ENCODE results near the gene POLL.
"Not testable (repeated sequence)": the region's sequence is repeated elsewhere in the genome, so short reads cannot be mapped to it uniquely, and the experiment has no call there.

POLL gene
- 20.0 to 28.4 reads per million in 2 donors for total RNA-seq

DNA sequence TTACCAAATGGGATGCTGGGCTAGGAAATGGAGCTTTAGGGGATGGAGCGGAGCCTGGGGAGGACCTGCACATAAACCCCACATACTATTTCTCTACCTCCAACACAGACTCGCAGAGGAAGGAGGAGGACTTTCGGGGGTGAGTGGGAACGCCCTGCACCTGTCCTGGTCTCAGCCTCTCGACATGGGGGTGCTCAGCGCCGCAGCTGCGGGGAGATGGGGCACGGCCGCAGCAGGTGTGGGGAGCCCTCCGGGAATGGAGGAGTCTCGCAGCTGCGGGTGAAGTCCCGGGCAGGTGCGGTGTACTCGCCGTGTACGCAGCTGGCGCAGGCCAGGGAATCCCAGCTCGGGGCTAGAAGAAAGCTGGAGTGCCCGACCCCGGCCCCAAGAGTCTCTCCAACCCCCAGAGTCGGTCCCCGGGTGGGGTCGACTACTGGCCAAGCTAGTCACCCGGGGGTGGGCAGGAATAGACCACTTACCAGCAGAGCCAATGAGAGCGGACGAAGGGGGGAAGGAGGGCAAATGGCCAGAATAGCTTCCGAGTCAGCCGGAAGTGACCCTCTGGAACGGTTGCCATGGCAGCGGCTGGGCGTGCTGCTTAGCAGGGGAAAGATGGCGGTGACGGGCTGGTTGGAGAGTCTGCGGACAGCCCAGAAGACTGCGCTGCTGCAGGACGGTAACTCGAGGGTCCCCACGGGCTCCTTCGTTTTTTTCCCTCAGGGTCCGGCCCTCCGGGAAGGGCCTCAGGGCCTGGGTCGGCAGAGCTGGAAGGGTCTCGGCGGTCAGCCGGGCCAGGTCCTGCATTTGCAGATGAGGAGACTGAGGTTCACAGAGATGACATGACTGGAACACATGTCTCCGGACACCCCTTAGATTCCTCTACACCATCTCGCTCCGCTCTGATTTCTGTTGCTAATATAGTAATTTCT lies at the start of gene POLL, which contains the start of gene DPCD:
Gene POLL (minus strand): TSS at position 533 of the 929 bp plus-strand sequence. CDS start 897 bp downstream, outside the sequence.
Gene DPCD (plus strand): TSS at position 597 of the 929 bp plus-strand sequence. CDS start 16 bp downstream, at position 613.
- peak; percentile 56 to 91 (median 79) for DNase-seq

- DNase-seq: not testable (repeated sequence)
These were observed 45.5 kb upstream of the POLL start for GRCh38 chr10:101633510-101633909.

DNA sequence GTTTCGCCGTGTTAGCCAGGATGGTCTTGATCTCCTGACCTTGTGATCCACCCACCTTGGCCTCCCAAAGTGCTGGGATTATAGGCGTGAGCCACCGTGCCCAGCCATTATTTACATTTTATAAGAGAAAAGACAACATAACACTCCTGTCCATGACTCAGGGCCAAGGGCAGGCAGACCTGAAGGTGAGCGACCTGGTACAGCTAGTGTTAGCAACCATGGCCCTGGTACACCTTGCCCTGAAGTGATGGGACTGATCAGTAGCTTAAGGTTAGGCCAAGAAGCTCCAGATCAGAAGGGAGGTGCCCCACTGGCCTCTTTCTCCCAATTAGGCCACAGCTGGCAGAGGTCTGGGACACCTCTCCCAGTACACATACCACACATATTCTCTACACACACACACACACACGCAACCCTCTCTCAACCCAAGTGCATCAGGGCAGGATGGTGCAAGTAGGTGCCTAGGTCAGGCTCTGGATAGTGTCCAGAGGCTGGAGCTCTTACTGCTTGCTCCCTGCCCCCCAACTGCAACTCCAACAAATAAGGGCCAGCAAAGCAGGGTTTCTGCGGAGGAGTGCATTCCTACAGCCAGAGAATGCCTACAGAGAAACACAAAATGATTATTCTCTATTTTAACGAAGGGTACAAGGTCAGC lies 43.9 kb upstream of the POLL start:
- DNase-seq: no peak

- no peak for DNase-seq
These were observed 42.5 kb upstream of the POLL start for GRCh38 chr10:101630633-101630920.

DNA sequence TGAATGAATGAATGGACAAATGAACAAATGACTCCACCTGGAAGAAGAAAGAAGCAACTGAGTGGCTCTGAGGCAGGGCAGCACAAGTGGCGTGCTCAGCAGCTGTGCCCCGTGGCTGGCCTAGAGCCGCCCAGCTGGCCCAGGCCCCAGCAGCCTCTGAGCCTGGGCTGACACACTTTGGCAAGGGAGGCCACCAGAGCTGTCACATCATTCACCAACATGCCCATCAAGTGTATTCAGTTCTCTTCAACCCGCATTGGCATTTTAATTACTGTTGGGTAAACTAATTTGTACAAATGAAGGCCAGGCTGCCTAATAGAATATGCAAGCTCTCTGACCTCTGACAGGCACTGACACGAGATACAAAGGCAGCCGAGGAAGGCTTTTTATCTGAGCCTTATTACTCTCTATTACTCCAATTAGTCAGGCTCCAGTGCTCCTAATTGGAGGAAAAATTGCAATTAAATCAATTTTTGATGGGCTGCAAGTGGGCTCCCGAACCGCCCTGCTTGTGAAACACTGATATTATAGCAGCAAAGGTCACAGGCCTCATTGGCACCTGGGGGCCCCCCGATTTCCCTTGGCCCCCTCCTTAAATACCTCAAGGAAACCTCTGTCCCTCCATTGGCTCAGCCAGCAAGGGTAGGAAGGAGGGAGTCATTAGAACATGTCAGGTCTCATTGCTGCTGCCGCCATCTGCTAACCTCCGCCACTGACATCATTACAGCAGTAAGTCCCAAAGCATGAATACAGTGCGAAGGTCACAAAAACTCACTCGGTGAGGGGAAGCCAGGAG lies 42.0 kb upstream of the POLL start:
- no peak for DNase-seq

DNA sequence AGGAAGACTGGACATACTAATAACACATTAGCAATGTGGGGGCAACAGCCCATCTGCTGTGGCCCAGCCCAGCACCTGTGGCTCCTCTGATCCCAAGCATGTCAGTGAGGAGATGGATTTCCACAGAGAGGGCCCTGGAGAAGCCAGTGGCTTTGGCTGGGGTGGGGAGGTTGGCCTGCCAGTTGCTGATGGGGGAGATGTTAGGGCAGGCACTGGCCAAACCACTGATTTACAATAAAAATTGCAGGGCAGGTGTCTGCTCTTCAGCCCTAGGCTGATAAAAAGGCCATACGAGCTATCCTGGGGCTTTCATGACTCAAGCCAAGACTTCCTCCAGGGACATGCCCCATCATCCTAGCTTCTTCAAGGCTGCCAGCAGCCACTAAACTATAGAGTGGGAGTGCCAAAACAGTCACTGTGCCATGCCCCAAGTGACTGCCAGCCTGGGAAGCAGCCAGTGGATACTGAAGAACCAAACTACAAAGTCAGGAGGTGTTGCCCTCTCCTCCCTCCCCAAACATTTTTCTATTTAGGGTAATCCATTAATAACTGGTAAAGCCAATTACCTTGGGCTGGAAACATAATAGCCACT lies 37.9 kb upstream of the POLL start:
- DNase-seq: no peak

GRCh38 chr10:101624526-101625102 lies 36.6 kb upstream of the POLL start:
- DNase-seq: no peak

- no peak for DNase-seq
These were observed 35.5 kb upstream of the POLL start for GRCh38 chr10:101623528-101623927.

GRCh38 chr10:101619983-101620382 lies 31.9 kb upstream of the POLL start:
- DNase-seq: no peak

- no peak for DNase-seq
These were observed 30.8 kb upstream of the POLL start for GRCh38 chr10:101618871-101619270.

DNA sequence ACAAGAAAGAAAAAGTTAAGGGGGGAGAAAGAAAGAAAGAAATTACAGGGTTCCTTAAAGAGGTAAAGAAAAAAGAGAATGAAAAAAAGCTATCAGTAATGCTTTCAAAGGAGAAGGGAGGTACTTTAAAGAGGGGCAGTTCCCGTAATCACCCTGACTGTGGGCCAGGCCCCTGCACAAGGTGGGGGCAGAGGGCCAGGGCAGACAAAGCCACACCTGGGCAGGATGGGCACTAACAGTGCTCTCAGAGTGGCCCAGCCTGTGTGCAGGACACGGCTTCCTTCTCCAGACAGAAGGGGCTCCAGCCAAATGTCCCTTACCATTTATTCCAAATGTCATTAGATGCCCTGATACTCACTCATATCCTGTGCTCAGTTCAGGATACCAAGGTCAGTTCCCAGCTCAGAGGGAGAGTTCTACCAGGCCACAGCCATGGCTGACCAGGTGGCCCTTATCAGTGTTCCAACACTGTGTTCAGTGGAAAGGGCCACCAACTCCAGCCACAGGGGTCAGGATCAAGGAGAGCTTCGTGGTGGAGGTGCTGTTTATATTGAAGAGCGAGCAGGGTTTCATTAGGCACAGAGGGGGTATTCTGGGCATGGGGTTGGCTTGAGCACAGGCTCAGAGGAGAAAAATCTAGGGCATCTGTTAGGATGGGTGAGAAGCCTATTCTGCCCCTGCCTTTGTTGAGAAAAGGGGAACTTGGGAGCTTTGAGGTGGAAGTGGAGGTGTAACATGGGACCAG lies 29.9 kb upstream of the POLL start:
- no peak for DNase-seq

GRCh38 chr10:101617102-101617823 lies 29.2 kb upstream of the POLL start:
- DNase-seq: no peak

DNA sequence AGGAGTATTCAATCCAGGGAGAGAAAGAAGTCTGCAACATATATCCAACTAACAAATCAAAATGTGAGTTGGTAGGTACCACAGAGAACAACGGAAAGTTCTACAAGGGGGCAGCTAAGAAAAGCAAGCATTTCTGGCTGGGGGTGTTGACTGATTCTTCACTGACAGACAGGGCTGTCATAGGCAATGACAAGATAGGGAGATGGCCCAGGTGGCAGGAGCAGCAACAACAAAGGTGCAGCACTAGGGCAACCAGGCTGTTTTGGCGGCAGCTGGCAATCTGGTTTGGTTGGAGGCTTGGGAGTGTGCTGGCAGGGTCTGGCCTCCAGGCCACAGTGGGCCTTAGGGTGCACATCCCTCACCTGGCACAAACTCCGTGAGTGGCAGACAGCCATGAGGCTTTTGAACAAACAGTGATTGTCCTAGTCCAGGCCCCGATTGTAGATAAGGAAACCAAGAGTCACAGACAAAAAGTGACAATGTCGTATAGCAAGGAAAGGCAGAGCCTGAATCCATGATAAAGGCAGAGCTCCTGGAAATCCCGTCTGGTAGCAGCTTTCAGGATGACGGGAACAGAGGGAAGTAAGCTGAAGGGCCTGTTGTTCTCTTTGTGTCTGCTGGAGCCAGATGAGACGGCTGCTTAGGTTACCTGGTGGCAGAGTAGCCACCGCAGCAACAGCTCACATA lies 28.5 kb upstream of the POLL start:
- no peak for DNase-seq

DNA sequence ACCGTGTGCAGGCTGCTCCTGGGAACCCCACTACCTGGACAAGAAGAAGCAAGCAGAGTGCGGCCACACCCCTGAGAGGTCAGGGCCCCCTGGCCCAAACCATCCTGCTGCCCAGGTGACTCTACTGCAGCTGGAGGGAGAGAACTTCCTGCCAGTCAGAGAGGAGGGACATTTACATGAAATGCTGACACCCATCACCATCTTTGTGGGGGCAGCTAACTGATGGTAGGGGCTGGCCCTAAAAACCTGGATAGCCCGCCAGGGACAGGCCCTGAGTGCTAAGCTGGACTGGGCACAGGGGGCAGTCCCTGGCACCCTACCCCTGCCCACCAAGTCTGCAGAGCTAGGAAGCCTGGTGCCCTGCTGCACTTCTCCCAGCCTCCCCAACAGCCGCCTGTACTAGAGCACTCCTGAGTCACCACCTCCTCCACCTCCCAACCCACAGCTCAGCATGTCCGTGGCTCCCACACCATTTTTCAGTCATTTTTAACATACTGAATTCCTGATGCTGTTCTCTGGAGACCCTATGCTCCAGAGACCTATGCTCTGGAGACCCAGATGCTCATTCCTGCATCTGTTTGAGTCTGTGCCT lies 27.6 kb upstream of the POLL start:
- no peak for DNase-seq

- no peak for DNase-seq
These were observed 26.8 kb upstream of the POLL start for GRCh38 chr10:101614663-101615524.

DNA sequence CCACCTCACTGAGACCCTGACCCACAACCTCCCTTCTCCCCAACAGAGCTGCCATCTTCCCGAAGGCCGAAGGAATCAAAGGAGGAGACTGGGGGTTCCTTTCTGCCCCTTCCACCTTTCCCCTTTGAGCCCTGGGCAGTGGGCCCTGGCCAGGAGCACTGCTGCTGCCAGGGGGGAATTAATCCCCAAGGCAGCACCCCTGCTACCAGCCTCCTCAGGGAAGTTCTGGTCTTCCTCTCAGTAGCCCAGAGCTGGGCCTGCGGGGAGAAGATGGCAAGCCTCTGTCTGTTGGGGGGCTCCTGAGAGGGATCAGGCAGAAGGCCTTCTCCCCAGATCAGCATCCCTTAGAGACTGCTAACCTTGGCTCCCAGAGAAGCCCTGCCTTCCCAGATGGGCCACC lies 25.6 kb upstream of the POLL start:
- no peak for DNase-seq

DNA sequence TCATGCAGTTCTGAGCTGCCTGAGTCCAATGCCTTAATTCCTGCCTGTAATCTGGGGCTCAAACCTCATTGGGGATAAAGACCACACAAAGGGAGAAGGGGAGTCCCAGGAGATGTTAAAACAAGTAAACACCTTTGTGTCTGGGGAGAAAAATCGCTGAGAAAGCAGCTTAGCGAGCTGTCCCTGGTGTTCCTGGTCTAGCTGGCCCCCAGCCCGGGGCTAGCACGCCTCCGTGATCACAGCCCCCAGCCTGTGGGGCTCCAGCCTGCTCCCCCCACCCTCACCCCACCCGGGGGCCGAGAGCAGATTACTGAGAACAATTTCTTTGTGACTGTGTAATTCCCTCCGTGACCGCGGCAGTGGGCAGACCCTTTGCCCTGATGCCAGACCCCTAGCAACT lies 24.8 kb upstream of the POLL start:
- DNase-seq: no peak

GRCh38 chr10:101612086-101612485 lies 24.0 kb upstream of the POLL start:
- DNase-seq: no peak
